Stimulated activated CD4-positive, alpha-beta T cell treated with anti-CD3 and anti-CD28 coated beads, Interleukin-15, amount 100 ng/mL, for 48 hours (primary cell): ENCODE results near the gene FBXO34.

ENCODE experiments used
- DNase-seq, 2 donors: peaks; one replicate each; pipeline ENCODE4 v3.0.0-alpha.2; 2020; ENCODE audit warnings: low read depth in 2 of 2

FBXO34 gene

GRCh38 chr14:55272922-55273321, 1.7 kb downstream of the FBXO34 start:
- no peak for DNase-seq

- no peak for DNase-seq
Observed at GRCh38 chr14:55274146-55274545, 2.9 kb downstream of the FBXO34 start.

GRCh38 chr14:55274751-55275150, 3.5 kb downstream of the FBXO34 start:
- no peak for DNase-seq

GRCh38 chr14:55276736-55277135, 5.5 kb downstream of the FBXO34 start:
- DNase-seq, result no peak

GRCh38 chr14:55277972-55278740, 6.9 kb downstream of the FBXO34 start:
- no peak for DNase-seq

GRCh38 chr14:55279384-55279783, 8.2 kb downstream of the FBXO34 start:
- no peak for DNase-seq

GRCh38 chr14:55281316-55281839, 10.2 kb downstream of the FBXO34 start:
- no peak for DNase-seq

GRCh38 chr14:55285048-55285652, 13.9 kb downstream of the FBXO34 start:
- no peak for DNase-seq

GRCh38 chr14:55288439-55288838, 17.2 kb downstream of the FBXO34 start:
- DNase-seq, result no peak

- DNase-seq, result no peak
Observed at GRCh38 chr14:55291480-55292081, 20.4 kb downstream of the FBXO34 start.

- DNase-seq, result no peak
Observed at GRCh38 chr14:55294603-55295002, 23.4 kb downstream of the FBXO34 start.

GRCh38 chr14:55297611-55298499, 26.6 kb downstream of the FBXO34 start:
- peak in 1 of 2 donors; percentile 14 for DNase-seq

- DNase-seq, result no peak
Observed at GRCh38 chr14:55298500-55298822, 27.2 kb downstream of the FBXO34 start.

- no peak for DNase-seq
Observed at GRCh38 chr14:55301437-55302121, 30.4 kb downstream of the FBXO34 start.

GRCh38 chr14:55302367-55303124, 31.3 kb downstream of the FBXO34 start:
- no peak for DNase-seq

- no peak for DNase-seq
Observed at GRCh38 chr14:55303125-55303499, 31.9 kb downstream of the FBXO34 start.

GRCh38 chr14:55303691-55304145, 32.5 kb downstream of the FBXO34 start:
- DNase-seq, result no peak

GRCh38 chr14:55306938-55307589, 35.8 kb downstream of the FBXO34 start:
- no peak for DNase-seq

GRCh38 chr14:55309154-55309553, 37.9 kb downstream of the FBXO34 start:
- DNase-seq, result no peak

- no peak for DNase-seq
Observed at GRCh38 chr14:55309761-55310365, 38.6 kb downstream of the FBXO34 start.
